Occipital lobe (tissue), 2 donors: ENCODE results near the gene IL25. TPM values are rescaled to one million over a fixed set of nuclear protein-coding genes. Genes with fewer than 3 reads are reported as not detected.
"Not testable (repeated sequence)": the region's sequence is repeated elsewhere in the genome, so short reads cannot be mapped to it uniquely, and the experiment has no call there.

Source experiments
- DNase-seq: peaks from one replicate; lab custom pipeline; 2025; lab: John Stamatoyannopoulos, UW
- total RNA-seq: library from RNA; depleted of rRNA; stranded (reverse); fragments of >200 nt; gene quantifications from one replicate; pipeline ENCODE4 v1.2.3, GENCODE V29; 2014

IL25 gene
- total RNA-seq, 1 donor from 2014 or later: not detected

GRCh38 chr14:23388996-23389395, 16.4 kb downstream of the IL25 start:
- DNase-seq: no peak

GRCh38 chr14:23389396-23389795, 16.8 kb downstream of the IL25 start:
- no peak for DNase-seq

DNA sequence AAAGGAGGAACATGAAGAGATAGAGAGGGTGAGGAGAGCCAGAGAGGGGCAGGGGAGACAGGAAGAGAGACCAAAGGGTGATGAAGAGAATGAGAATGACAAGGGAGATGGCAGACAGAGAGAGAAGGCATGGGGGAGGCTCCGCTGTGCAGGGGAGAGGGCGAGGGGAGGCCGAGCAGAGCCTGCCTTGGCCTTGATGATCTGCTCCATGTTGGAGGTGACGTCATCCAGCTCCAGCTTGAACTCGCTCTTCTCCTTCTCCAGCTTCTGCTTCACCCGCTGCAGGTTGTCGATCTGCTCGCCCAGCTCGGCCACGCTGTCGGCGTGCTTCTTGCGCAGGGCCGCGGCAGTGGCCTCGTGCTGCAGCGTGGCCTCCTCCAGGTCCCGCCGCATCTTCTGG, 17.3 kb downstream of the IL25 start:
- not testable (repeated sequence) for DNase-seq

- DNase-seq: no peak
These were observed 20.0 kb downstream of the IL25 start for GRCh38 chr14:23392613-23393012.

DNA sequence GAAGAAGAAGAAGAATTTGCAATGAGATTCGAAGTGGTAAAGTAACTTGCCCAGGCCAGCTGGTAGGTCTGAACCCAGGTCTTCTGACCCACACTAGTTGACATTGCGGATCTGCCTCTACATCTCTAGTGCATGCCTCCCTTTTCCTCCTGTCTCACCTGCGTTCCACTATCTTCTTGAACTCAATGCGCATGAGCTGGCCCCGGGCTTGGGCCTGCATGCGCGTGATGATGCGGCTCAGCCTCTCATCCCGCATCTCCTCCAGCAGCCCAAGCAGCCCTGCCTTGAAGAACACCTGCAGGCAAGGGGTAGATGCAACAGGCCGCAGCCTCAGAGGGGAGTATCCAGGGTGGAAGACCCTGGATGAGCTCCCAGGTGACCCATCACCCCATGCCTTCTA, 23.5 kb downstream of the IL25 start:
- no peak for DNase-seq

- no peak for DNase-seq
These were observed 24.3 kb downstream of the IL25 start for GRCh38 chr14:23396781-23397407.

- DNase-seq: no peak
These were observed 25.7 kb downstream of the IL25 start for GRCh38 chr14:23398348-23398747.

DNA sequence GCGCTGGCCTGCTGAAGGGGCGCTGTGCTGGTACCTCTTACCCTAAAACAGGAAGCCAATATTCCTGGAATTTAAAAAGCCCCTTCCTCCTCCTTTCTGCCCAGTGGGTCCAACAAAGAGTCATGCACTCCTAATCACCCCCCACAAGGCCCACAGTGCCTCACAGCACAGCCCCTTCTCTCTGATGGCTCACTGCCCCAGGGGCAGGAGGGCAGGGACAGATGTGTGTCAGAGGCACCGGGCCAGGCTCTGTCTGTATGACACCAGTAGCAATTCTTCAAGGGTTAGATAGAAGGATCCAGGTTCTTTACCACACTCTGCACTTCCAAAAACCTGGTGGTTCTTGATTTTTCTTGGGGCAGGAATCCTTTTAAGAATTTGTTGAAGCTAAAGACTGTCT, 26.5 kb downstream of the IL25 start:
- DNase-seq: no peak

DNA sequence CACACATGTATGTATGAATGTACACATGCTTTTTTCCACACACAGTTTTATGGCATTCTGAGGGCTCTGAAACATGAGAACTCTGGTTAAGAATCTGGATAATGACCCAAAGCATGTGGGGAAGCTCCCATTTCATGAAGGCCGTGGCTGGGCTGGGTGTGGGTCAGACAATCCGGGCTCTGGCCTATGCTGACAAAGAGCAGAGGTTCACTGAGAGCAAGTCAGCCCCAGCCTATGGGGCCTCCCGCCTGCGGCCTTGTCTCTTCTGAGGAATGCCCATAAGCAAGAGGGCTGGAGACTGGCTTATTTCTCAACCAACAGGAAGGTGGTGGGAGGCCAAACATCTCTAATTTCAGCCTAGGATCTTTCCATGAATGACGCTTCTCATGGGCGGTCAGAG, 27.0 kb downstream of the IL25 start:
- no peak for DNase-seq

GRCh38 chr14:23400496-23401149, 28.0 kb downstream of the IL25 start:
- not testable (repeated sequence) for DNase-seq

DNA sequence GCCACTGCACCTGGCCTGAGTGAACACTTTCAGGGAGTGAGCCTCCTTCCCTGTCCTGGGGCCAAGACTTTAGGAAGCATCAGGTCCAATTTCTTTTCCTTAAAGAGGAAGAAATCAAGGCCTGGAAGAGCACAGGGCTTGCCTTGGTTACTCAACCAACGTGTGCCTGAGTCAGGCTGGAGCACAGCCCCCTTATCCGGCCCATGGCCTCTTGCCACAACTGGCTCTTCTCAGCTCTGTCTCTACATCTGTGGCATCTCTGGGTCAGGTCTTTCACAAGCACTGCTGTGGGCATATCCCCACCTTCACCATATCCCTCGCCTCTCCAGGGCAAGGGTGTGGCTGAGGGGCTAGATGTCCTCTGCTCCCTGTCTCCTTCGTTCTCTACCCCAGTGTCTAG, 28.7 kb downstream of the IL25 start:
- DNase-seq: no peak

GRCh38 chr14:23402296-23403138, 29.9 kb downstream of the IL25 start:
- DNase-seq: no peak

- no peak for DNase-seq
These were observed 30.5 kb downstream of the IL25 start for GRCh38 chr14:23403139-23403438.

GRCh38 chr14:23403908-23404307, 31.3 kb downstream of the IL25 start:
- no peak for DNase-seq

- no peak for DNase-seq
These were observed 31.8 kb downstream of the IL25 start for GRCh38 chr14:23404331-23404900.

DNA sequence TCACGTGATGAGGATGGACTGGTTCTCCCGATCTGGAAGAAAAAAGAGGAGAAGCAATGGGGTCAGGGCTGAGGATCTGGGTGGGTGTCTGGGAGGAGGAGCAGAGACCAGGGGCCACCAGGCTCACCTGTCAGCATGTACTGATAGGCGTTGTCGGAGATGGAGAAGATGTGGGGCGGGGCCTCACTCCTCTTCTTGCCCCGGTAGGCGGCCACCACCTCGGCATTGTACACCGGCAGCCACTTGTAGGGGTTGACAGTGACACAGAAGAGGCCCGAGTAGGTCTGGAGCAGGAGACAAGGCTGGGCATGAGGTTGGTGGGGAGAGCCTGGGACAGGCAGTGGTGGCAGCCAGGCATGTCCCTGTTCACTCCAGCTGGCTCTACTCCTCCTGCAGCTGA, 32.5 kb downstream of the IL25 start:
- no peak for DNase-seq

DNA sequence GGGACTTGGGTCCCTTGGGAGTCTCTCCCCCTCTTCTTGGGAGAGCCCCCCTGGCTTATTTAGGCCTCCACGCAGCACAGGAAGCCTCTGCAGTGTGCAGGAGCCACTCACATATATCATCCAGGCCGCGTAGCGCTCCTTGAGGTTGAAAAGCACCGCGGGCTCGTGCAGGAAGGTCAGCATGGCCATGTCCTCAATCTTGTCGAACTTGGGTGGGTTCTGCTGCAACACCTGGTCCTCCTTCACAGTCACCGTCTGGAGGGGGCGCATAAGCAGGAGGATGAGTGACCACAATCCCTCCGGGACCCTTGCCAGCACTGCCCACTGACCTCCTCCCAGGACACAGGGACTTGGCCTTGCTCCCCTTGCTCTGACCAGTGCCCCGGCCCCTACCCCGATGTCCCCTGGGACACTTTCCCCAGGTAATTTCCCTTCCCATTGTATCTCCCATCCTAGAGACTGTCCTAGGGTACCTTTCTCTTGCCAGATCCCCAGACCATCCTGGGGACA, 33.0 kb downstream of the IL25 start:
- no peak for DNase-seq

- DNase-seq: no peak
These were observed 33.6 kb downstream of the IL25 start for GRCh38 chr14:23406244-23406643.

GRCh38 chr14:23406725-23407355, 34.2 kb downstream of the IL25 start:
- DNase-seq: no peak

GRCh38 chr14:23407516-23408306, 35.1 kb downstream of the IL25 start, which contains the start of gene MYH6:
TSS of gene MYH6 (minus strand) at chr14:23408273. CDS start at chr14:23407223, 1,050 bp downstream.
- no peak for DNase-seq

- DNase-seq: no peak
These were observed 35.7 kb downstream of the IL25 start for GRCh38 chr14:23408307-23408630.
